Fibroblast of the aortic adventitia (primary cell): ENCODE data around the gene RASL11A. TPM values are rescaled to one million over a fixed set of nuclear protein-coding genes. Genes with fewer than 3 reads are reported as not detected.

ENCODE experiments used
- DNase-seq: peaks from one replicate; pipeline ENCODE4 v3.0.0-alpha.2; 2010; ENCODE audit warnings: low read depth
- H3K4me3 ChIP-seq: 2 replicates; pipeline ENCODE4 v1.5.1; 2011; ENCODE audit warnings: low read depth, mild to moderate bottlenecking, control low read depth, low read length, moderate library complexity
- total RNA-seq: library from RNA; depleted of rRNA; stranded (reverse); fragments of >200 nt; gene quantifications from 2 replicates; pipeline ENCODE4 v1.2.3, GENCODE V29; 2012; ENCODE audit warnings: low replicate concordance
- TF ChIP-seq, protein P1 (sequence below): IDR thresholded peaks from 2 replicates; pipeline ENCODE4 v1.5.1; 2011; ENCODE audit warnings: mild to moderate bottlenecking, low read length, control low read depth, inconsistent platforms; ENCODE audit not compliant: insufficient read depth

Gene RASL11A
- total RNA-seq, 1 donor: 13.3 TPM

DNA sequence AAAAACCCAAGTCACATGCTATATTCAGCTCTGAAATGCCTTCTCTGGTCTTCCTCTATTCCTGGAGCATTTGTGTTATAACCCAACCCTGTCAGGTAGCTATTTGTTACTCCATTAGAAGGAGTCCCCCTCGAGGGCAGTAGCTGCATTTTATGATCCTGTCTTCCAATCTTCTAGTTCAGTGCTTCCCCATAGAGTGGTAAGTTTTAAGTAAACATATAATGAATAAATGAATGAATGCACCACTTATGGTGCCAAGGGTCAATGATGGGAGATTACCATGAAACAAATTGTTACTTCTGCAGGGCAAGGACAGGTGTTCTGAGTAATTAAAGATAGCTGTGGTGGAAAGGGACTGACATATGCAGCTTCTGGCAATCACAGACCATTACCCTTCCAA lies 4.0 kb downstream of the RASL11A start:
- no peak overlapping the region for H3K4me3 ChIP-seq
- DNase-seq: no peak
- TF ChIP-seq, protein P1, sequence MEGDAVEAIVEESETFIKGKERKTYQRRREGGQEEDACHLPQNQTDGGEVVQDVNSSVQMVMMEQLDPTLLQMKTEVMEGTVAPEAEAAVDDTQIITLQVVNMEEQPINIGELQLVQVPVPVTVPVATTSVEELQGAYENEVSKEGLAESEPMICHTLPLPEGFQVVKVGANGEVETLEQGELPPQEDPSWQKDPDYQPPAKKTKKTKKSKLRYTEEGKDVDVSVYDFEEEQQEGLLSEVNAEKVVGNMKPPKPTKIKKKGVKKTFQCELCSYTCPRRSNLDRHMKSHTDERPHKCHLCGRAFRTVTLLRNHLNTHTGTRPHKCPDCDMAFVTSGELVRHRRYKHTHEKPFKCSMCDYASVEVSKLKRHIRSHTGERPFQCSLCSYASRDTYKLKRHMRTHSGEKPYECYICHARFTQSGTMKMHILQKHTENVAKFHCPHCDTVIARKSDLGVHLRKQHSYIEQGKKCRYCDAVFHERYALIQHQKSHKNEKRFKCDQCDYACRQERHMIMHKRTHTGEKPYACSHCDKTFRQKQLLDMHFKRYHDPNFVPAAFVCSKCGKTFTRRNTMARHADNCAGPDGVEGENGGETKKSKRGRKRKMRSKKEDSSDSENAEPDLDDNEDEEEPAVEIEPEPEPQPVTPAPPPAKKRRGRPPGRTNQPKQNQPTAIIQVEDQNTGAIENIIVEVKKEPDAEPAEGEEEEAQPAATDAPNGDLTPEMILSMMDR: no peak

GRCh38 chr13:27276188-27276587 lies 5.6 kb downstream of the RASL11A start:
- TF ChIP-seq, protein P1: no peak
- peak; percentile 59 for DNase-seq
- no peak overlapping the region for H3K4me3 ChIP-seq

GRCh38 chr13:27279506-27279905 lies 8.9 kb downstream of the RASL11A start:
- H3K4me3 ChIP-seq: no peak overlapping the region

GRCh38 chr13:27280009-27280656 lies 9.5 kb downstream of the RASL11A start:
- no peak for DNase-seq
- H3K4me3 ChIP-seq: no peak overlapping the region
- TF ChIP-seq, protein P1: no peak

More at GRCh38 chr13:27279506-27279905, 8.9 kb downstream of the RASL11A start:
- TF ChIP-seq, protein P1: no peak
- no peak for DNase-seq

DNA sequence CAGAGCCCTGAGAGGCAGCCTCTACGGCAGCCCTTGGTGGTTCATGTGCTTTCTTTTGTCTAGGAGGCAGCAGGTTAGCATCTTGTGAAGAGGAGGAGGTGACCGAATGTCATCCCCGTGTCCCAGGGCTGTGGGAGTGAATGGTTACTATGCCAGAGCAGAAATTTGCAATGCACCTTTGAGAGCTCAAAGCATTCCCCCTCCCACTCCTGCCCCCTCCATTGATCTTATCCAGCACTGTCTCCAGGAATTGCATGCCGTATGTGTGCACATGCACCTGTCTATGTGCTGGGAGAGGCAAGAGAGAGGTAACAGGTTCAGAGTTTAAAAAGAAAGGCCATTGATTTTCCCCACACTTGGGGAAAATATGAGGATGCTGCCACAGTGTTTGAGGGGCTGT lies 10.2 kb downstream of the RASL11A start:
- TF ChIP-seq, protein P1: no peak
- no peak overlapping the region for H3K4me3 ChIP-seq
- DNase-seq: no peak

DNA sequence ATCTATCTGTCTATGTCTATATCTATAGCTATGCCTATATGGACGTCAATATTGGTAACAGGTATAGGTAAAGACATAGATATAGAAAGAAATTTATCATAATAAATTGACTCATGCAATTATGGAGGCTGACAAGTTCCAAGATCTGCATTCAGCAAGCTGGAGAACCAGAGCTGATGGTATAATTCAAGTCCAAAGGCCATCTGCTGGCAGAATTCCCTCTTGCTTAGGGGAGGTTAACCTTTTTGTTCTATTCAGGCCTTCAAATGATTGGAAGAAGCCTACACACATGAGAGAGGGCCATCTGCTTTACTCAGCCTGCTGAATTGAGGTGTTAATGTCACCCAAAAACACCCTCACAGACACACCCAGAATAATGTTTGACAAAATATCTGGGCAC lies 10.8 kb downstream of the RASL11A start:
- DNase-seq: no peak
- TF ChIP-seq, protein P1: no peak
- H3K4me3 ChIP-seq: no peak overlapping the region
